WERI-Rb-1 (cell line): ENCODE data around the gene EMC1.

Source experiments
- DNase-seq: peaks from one replicate; pipeline ENCODE4 v3.0.0-alpha.2; 2020
- H3K27ac ChIP-seq: fragments of 250-450 bp; sonication (Bioruptor Pico); 2 replicates; pipeline ENCODE4 v1.5.1; 2020; ENCODE audit warnings: mild to moderate bottlenecking, moderate library complexity
- H3K27me3 ChIP-seq: fragments of 250-450 bp; sonication (Bioruptor Pico); 2 replicates; pipeline ENCODE4 v1.5.1; 2021; ENCODE audit warnings: mild to moderate bottlenecking, low read depth, moderate library complexity; ENCODE audit not compliant: insufficient read depth, severe bottlenecking
- H3K36me3 ChIP-seq: fragments of 250-450 bp; sonication (Bioruptor Pico); 2 replicates; pipeline ENCODE4 v1.5.1; 2020; ENCODE audit warnings: mild to moderate bottlenecking, moderate library complexity
- H3K4me3 ChIP-seq: 2 replicates; pipeline ENCODE4 v1.5.1; 2011; ENCODE audit warnings: low read depth, mild to moderate bottlenecking, control low read depth, low read length
- H3K9me3 ChIP-seq: fragments of 250-450 bp; sonication (Bioruptor Pico); 2 replicates; pipeline ENCODE4 v1.5.1; 2021; ENCODE audit warnings: mild to moderate bottlenecking, moderate library complexity; ENCODE audit not compliant: severe bottlenecking
- TF ChIP-seq, protein P1 (sequence below): IDR thresholded peaks from 2 replicates; pipeline ENCODE4 v1.5.1; 2011; ENCODE audit warnings: low read depth, mild to moderate bottlenecking, control low read depth, inconsistent platforms, low read length

EMC1 gene

DNA sequence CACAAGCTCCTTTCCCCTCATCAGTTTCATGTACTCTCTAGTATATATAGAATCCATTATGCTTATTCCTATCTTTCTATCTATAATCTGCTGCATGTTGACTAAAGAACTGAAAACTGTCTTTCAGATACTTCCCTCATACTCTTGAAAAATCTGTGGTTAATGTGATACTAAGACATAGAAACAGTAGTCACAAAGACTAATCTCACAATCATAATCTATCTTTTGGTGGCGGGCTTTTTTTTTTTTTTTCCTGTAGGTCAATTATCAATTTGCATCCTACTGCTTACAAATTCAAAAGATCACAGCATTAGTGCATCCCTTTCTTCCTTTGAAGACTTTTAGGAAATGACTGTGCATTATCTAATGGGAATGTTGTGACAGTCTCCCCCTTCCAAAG is 45.9 kb downstream of the EMC1 start:
- H3K4me3 ChIP-seq, result no peak overlapping the region
- TF ChIP-seq, protein P1, sequence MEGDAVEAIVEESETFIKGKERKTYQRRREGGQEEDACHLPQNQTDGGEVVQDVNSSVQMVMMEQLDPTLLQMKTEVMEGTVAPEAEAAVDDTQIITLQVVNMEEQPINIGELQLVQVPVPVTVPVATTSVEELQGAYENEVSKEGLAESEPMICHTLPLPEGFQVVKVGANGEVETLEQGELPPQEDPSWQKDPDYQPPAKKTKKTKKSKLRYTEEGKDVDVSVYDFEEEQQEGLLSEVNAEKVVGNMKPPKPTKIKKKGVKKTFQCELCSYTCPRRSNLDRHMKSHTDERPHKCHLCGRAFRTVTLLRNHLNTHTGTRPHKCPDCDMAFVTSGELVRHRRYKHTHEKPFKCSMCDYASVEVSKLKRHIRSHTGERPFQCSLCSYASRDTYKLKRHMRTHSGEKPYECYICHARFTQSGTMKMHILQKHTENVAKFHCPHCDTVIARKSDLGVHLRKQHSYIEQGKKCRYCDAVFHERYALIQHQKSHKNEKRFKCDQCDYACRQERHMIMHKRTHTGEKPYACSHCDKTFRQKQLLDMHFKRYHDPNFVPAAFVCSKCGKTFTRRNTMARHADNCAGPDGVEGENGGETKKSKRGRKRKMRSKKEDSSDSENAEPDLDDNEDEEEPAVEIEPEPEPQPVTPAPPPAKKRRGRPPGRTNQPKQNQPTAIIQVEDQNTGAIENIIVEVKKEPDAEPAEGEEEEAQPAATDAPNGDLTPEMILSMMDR, result no peak
- DNase-seq, result no peak
- no peaks in the 10 kb centered on the region for H3K27me3 ChIP-seq
- H3K9me3 ChIP-seq, result no peaks in the 10 kb centered on the region
- peaks cover 23% of the 10 kb centered on the region for H3K36me3 ChIP-seq
- H3K27ac ChIP-seq, result no peak overlapping the region

DNA sequence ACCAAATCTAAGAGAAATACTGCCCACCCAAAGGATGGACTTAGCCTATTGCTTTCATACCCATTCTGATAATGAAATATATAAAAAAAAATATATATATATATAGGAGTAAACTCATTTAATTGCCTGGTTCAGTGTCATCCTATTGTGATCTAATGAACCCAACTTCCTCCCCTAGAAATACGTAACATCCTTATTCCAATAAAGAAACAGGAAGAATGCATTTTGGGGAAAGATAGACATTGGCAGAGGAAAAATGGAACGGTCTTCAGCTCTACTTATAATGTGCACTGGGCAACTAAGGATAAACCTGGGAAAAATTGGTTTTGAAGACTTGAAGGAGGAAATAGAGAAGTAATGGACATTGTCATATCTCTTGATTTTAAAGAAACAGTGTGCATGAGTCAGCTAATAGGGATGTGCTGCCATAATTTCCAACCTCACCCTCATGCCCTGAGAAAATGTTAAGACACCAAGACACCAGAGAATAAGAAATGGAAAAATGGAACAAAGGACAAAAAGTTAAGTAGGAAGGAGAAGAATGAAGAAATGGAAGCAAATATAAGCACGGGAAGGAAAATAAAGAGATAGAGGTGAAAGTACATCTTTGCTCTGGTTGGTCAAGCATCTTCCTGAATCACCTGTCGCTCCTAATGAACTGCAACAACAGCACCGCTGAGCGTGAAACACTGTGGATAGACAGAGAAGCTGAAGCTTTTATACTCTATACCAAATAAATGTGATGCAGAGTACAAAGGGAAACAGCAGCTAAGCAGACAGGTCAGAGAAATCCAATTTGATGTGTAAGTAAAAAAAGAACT is 46.7 kb downstream of the EMC1 start:
- no peaks in the 10 kb centered on the region for H3K9me3 ChIP-seq
- no peak overlapping the region for H3K4me3 ChIP-seq
- H3K27me3 ChIP-seq, result no peaks in the 10 kb centered on the region
- H3K27ac ChIP-seq, result no peak overlapping the region
- H3K36me3 ChIP-seq, result peaks cover 27% of the 10 kb centered on the region
- TF ChIP-seq, protein P1, result no peak
- no peak for DNase-seq

DNA sequence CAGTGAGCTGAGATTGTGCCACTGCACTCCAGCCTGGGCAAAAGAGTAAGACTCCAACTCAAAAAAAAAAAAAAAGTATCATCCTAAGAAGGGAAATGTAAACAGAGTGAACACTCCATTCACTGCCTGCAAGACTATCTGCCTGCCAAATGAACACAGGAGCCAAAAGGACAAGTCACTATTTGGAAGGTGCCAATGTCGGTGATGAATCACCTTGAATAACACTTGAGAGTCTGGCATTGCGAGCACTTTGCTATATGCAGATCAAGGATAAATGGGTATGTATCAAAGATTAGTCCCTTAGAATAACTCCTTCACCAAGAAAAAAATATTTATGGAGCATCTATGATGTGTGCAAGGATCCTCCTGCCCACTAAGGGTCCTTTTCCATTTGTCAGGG is 47.9 kb downstream of the EMC1 start:
- TF ChIP-seq, protein P1, result no peak

DNA sequence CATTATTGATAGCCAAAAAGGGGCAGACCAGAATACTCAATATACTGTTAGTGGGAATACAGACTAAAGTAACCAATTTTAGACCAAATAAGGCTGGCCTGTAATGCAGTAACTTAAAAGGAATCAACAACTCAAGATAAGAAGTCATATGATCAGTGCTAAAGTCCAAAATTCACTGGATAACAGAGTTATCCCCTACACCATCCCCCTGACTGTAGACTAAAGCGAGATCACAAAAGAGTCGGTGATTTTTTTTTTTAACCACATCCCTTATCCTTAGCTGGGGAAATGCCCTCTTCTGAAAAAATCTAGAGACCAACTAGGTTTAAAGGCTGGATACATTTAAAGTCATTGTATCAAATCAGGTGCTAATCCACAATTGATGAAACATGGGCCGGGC is 48.9 kb downstream of the EMC1 start:
- H3K27me3 ChIP-seq, result no peaks in the 10 kb centered on the region
- DNase-seq, result no peak
- TF ChIP-seq, protein P1, result no peak
- H3K9me3 ChIP-seq, result no peaks in the 10 kb centered on the region
- H3K27ac ChIP-seq, result no peak overlapping the region
- H3K4me3 ChIP-seq, result no peak overlapping the region
- peaks cover 50% of the 10 kb centered on the region for H3K36me3 ChIP-seq

More for the DNA sequence above, 47.9 kb downstream of the EMC1 start:
- DNase-seq, result no peak
- Histone ChIP-seq H3K27me3 (no peaks in the 10 kb centered on the region), H3K27ac (no peak overlapping the region), H3K9me3 (no peaks in the 10 kb centered on the region), H3K4me3 (no peak overlapping the region), H3K36me3 (peaks cover 39% of the 10 kb centered on the region)

DNA sequence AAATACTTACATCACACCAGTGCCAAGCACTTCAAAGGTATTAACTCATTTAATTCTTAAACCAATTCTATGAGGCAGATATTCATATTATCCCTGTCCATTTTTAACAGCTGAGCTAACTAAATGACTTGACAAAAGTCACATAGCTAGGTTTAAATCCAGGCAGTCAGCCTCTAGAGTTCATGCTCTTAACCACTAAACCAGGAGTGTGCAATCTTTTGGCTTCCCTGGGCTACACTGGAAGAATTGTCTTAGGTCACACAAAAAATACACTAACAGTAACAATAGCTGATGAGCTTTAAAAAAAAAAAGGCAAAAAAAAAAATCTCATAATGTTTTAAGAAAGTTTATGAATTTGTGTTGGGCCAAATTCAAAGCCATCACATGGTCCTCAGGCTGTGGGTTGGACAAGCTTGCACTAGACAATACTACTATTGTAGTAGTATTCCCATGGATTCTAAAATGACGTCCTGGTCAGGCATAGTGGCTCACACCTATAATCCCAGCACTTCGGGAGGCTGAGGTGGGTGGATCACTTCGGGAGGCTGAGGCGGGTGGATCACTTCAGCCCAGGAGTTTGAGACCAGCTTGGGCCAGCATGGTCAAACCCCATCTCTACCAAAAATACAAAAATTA is 51.2 kb downstream of the EMC1 start:
- TF ChIP-seq, protein P1, result no peak
- Histone ChIP-seq H3K27me3 (no peaks in the 10 kb centered on the region), H3K4me3 (no peak overlapping the region), H3K36me3 (peaks cover 72% of the 10 kb centered on the region), H3K9me3 (no peaks in the 10 kb centered on the region), H3K27ac (no peak overlapping the region)
- DNase-seq, result no peak
